ENCODE data around the gene MGAT2. TPM values are rescaled to one million over a fixed set of nuclear protein-coding genes. Genes with fewer than 3 reads are reported as not detected.
"Not testable (repeated sequence)": the region's sequence is repeated elsewhere in the genome, so short reads cannot be mapped to it uniquely, and the experiment has no call there.

MGAT2 gene
- total RNA-seq, 1 donor from 2014 or later: 12.0 TPM

- intact Hi-C loops (cut with micrococcal nuclease): no loop called here
- no peak for DNase-seq
- no peaks in the 10 kb centered on the region for H3K27me3 ChIP-seq (ENCODE audit: low read depth)
Measured at GRCh38 chr14:49615776-49616175, 4.8 kb upstream of the MGAT2 start.

GRCh38 chr14:49617852-49618519, 2.6 kb upstream of the MGAT2 start:
- DNase-seq: no peak
- peaks cover 47% of the 10 kb centered on the region for H3K4me1 ChIP-seq
- peaks cover 22% of the 10 kb centered on the region for H3K36me3 ChIP-seq
- intact Hi-C loops (cut with micrococcal nuclease): no loop called here
- no peak overlapping the region for H3K27ac ChIP-seq (replicated peaks)
- H3K4me3 ChIP-seq: no peak overlapping the region
- H3K9me3 ChIP-seq (replicated peaks): no peaks in the 10 kb centered on the region
- TF ChIP-seq, protein P1, sequence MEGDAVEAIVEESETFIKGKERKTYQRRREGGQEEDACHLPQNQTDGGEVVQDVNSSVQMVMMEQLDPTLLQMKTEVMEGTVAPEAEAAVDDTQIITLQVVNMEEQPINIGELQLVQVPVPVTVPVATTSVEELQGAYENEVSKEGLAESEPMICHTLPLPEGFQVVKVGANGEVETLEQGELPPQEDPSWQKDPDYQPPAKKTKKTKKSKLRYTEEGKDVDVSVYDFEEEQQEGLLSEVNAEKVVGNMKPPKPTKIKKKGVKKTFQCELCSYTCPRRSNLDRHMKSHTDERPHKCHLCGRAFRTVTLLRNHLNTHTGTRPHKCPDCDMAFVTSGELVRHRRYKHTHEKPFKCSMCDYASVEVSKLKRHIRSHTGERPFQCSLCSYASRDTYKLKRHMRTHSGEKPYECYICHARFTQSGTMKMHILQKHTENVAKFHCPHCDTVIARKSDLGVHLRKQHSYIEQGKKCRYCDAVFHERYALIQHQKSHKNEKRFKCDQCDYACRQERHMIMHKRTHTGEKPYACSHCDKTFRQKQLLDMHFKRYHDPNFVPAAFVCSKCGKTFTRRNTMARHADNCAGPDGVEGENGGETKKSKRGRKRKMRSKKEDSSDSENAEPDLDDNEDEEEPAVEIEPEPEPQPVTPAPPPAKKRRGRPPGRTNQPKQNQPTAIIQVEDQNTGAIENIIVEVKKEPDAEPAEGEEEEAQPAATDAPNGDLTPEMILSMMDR (IDR thresholded peaks at IDR 0.05; ENCODE audit: borderline replicate concordance): no peak
- H3K27me3 ChIP-seq (ENCODE audit: low read depth): no peaks in the 10 kb centered on the region

More at GRCh38 chr14:49615776-49616175, 4.8 kb upstream of the MGAT2 start:
- H3K9me3 ChIP-seq (replicated peaks): no peaks in the 10 kb centered on the region
- H3K36me3 ChIP-seq: peaks cover 22% of the 10 kb centered on the region
- H3K4me3 ChIP-seq: no peak overlapping the region
- H3K4me1 ChIP-seq: peaks cover 25% of the 10 kb centered on the region
- TF ChIP-seq, protein P1 (IDR thresholded peaks at IDR 0.05; ENCODE audit: borderline replicate concordance): no peak
- H3K27ac ChIP-seq (replicated peaks): no peak overlapping the region

DNA sequence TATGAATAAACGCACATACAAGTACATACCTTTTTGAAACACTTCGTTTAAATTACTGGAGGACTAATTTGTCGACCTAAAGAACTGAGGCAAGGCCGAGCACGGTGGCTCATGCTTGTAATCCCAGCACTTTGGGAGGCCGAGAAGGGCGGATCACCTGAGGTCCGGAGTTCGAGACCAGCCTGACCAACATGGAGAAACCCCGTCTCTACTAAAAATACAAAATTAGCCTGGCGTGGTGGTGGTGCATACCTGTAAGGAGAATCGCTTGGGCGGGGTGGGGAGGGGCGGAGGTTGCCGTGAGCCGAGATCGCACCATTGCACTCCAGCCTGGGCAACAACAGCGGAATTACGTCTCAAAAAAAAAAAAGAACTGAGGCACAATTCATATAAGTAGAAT, 1.3 kb upstream of the MGAT2 start:
- H3K27ac ChIP-seq (replicated peaks): peak overlapping the region; percentile 95
- H3K9me3 ChIP-seq (replicated peaks); H3K27me3 ChIP-seq (ENCODE audit: low read depth); intact Hi-C loops (cut with micrococcal nuclease); DNase-seq: not testable (repeated sequence)
- H3K36me3 ChIP-seq: peaks cover 22% of the 10 kb centered on the region
- peaks cover 60% of the 10 kb centered on the region for H3K4me1 ChIP-seq
- peak overlapping the region; percentile 84 for H3K4me3 ChIP-seq

DNA sequence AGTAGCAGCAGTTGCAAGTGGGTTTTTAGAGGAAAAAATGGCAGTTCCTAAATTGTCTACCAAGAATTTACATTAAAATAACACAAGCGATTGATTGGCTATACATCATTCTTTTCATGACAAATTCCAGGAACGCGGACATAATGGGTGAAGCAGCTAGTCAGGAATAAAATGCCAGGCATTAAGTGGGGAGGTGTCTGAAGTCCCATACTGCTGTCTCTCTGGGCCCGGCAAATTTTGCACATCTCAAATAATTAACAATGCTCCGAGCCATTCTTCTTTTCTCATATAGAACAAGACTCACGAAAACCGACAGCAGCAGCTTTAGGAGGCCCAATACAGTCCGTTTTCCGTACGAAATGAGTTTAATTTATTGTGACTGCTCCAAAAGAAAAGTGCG, 869 bp upstream of the MGAT2 start:
- DNase-seq: no peak
- Histone ChIP-seq H3K9me3 (replicated peaks) (no peaks in the 10 kb centered on the region), H3K27me3 (ENCODE audit: low read depth) (no peaks in the 10 kb centered on the region), H3K4me1 (peaks cover 60% of the 10 kb centered on the region), H3K4me3 (peak overlapping the region; percentile 84), H3K36me3 (peaks cover 22% of the 10 kb centered on the region), H3K27ac (replicated peaks) (peak overlapping the region; percentile 95)
- TF ChIP-seq, protein P1 (IDR thresholded peaks at IDR 0.05; ENCODE audit: borderline replicate concordance): no peak
- intact Hi-C loops (cut with micrococcal nuclease): loop anchor here (2.0 kb wide), 1 partner anchor 33 kb away; the partner anchor contains the start of gene RPS29

GRCh38 chr14:49621114-49621881, 699 bp downstream of the MGAT2 start:
- TF ChIP-seq, protein P1 (IDR thresholded peaks at IDR 0.05; ENCODE audit: borderline replicate concordance): no peak
- no peaks in the 10 kb centered on the region for H3K9me3 ChIP-seq (replicated peaks)
- H3K27ac ChIP-seq (replicated peaks): peak overlapping the region; percentile 95
- H3K27me3 ChIP-seq (ENCODE audit: low read depth): no peaks in the 10 kb centered on the region
- intact Hi-C loops (cut with micrococcal nuclease): loop anchor here (2.0 kb wide), 1 partner anchor 34 kb away; the partner anchor contains the start of gene RPS29
- H3K4me3 ChIP-seq: peak overlapping the region; percentile 84
- H3K36me3 ChIP-seq: peaks cover 26% of the 10 kb centered on the region
- DNase-seq: peak; percentile 71
- H3K4me1 ChIP-seq: peaks cover 60% of the 10 kb centered on the region
